HG03175 (cell line): Measurements from ENCODE around the gene HORMAD2.

ENCODE experiments used
- ATAC-seq: cut with Tn5 transposase; IDR thresholded peaks from one replicate; pipeline ENCODE4 v1.9.1; 2021; ENCODE audit warnings: mild to moderate bottlenecking, moderate library complexity; ENCODE audit not compliant: unreplicated experiment

Gene HORMAD2

GRCh38 chr22:30104501-30105156 lies 24.4 kb downstream of the HORMAD2 start:
- ATAC-seq = no peak

GRCh38 chr22:30105483-30105882 lies 25.2 kb downstream of the HORMAD2 start:
- ATAC-seq = no peak

DNA sequence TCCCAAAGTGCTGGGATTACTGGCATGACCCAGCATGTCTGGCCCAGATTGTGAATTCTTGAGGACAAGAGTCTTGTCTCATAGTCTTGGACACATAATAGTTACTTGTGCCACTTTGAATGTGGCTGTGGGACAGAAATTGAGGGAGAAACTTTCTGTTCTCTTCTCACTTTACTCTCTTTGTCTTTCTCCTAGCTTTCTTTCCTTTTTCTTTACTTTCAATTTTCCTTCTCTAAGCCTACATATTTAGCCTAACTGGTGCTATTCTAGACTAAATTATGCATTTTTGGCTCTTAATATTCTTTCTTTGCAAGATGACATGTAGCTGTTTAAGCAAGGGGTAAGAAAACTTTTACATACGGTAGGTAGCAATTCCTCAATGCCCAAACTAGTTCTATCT lies 33.2 kb downstream of the HORMAD2 start:
- ATAC-seq = no peak

GRCh38 chr22:30114361-30114760 lies 34.1 kb downstream of the HORMAD2 start:
- ATAC-seq = no peak

DNA sequence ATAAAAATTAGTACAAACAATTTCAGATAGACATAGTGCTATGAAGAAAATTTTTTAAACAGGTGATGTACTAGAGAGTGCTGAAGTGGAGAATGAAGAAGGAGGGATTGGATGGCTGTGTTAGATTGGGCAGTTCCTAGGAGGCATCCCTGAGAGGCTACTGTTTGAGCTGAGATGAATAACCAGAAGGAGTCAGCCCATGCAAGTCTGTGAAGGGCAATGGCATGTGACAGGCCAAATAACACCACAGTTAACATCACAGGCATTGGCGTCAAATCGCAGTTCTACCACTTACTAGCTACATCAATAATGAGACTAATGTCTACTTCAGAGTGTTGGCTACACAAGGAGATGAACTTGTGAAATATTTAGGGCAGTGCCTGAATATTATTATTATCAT lies 35.4 kb downstream of the HORMAD2 start:
- ATAC-seq = no peak

- ATAC-seq = no peak
Observed at GRCh38 chr22:30116362-30117117, 36.3 kb downstream of the HORMAD2 start.

GRCh38 chr22:30117256-30117655 lies 37.0 kb downstream of the HORMAD2 start:
- ATAC-seq = no peak

DNA sequence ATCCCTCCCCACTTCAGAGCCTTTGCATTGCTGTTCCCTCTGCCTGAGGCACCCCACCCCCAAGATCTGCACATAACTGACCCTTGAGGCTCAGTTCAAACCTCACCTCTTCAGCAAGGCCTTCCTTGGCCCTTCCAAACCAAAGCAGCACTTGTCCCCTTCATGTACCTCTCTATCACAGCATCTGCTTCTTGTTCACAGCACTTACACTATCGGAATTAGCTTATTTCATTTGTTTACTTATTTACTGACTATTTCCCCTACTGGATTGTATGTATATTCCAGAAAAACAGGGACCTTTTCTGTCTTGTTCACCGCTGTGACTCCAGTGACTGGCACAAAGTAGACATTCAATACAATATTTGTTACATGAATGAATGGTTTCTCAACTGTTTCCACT lies 38.0 kb downstream of the HORMAD2 start:
- no peak for ATAC-seq

DNA sequence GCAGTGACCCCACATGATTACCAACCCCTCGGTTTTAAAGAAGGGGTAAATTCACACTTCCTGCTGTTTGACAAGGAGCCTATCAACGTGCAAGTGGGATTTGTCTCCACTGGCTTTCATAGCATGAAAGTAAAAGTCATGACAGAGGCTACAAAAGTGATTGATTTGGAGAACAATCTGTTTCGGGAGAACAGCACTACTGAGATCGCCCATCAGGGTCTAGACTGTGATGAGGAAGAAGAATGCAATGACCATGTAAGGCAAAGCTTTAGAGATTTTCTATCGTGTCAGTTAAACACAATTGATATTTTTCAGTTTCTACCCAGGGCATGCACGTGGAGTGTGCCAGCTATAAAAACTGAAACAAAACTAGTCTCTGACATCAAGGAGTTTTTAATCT lies 41.7 kb downstream of the HORMAD2 start:
- ATAC-seq = no peak

DNA sequence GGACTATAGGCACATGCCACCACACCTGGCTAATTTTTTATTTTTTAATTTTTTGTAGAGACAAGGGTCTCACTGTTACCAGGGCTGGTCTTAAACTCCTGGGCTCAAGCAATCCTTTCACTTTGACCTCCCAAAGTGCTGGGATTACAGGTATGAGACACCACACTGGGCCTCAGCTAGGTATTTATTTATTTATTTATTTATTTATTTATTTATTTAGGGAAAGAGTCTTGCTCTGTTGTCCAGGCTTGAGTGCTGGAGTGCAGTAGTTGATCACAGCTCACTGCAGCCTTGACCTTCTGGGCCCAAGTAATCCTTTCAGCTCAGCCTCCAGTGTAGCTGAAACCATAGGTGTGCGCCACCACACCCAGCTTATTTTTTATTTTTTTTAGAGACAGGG lies 43.2 kb downstream of the HORMAD2 start:
- no peak for ATAC-seq

DNA sequence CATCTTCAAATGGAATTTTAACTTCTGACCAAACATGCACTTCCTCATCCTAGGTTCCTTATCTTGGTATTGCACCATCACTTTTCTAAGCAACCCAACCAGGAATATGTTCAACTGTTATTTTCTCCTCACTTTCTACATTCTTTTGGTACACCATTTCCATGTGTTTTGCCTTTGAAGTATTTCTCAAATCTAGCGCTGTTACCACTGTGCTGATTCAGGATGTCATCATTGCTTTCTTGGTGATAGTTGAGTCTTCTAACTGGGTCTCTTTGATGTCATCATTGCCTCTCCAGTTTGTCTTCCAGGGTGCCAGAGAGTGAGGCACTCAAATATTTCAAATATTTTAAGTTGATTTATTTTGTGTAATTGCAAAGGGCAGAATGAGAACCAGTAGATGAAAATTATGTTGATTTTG lies 47.5 kb downstream of the HORMAD2 start:
- no peak for ATAC-seq

DNA sequence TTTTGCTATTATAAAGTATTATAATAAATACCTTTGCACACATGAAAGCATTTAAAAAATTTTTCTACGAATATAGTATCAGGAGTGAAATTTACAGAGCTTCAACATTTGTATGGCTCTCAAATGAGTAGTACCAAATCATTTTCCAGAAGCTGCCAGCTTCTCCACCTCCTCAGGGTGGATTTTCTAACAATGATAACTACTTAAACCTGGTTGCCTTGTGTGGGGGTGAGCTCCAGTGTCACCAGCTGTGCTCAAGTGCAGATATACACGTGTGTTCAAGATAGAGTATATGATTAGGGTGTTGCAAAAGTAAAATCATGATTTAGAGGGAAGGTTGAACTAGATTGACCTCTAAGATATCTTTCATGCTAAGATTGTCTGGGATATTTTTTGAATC lies 48.2 kb downstream of the HORMAD2 start:
- no peak for ATAC-seq

GRCh38 chr22:30129636-30130035 lies 49.4 kb downstream of the HORMAD2 start:
- no peak for ATAC-seq

GRCh38 chr22:30132290-30132996 lies 52.2 kb downstream of the HORMAD2 start:
- no peak for ATAC-seq

DNA sequence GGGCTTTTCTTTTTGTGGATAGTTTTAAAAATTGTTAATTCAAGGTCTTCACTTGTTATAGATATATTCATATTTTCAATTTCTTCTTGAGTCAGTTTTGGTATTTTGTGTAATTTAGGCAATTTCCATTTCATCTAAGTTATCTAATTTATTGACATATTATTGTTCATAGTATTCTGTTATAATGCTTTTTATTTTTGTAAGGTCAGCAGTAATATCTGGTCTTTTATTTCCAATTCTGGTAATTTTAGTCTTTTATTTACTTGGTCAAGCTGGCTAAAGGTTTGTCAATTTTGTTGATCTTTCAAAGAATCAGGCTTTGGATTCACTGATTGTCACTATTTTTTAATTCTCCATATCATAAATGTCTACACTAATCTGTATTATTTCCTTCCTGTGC lies 60.1 kb downstream of the HORMAD2 start:
- no peak for ATAC-seq

DNA sequence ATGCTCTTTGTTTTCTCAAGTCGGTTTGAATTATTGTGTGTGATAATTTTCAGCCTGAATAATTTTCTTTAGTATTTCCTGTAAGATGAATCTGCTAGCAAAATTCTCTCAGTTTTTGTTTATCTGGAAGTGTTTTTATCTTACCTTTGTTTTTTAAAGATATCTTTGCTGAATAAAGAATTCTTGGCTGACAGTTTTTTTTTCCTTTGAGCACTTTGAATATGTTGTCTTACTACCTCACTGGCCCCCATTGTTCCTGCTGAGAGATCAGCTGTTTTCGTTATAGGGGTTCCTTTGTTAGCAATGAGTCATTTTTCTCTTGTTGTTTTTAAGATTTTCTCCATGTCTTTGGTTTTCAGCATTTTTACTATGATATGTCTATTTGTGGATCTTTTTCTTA lies 63.0 kb downstream of the HORMAD2 start:
- ATAC-seq = no peak

GRCh38 chr22:30144391-30144790 lies 64.1 kb downstream of the HORMAD2 start:
- no peak for ATAC-seq

- ATAC-seq = no peak
Observed at GRCh38 chr22:30150212-30150611, 69.9 kb downstream of the HORMAD2 start.

GRCh38 chr22:30158277-30158676 lies 78.0 kb downstream of the HORMAD2 start:
- no peak for ATAC-seq

- no peak for ATAC-seq
Observed at GRCh38 chr22:30158744-30159500, 78.7 kb downstream of the HORMAD2 start.
